Activated CD8-positive, alpha-beta T cell treated with anti-CD3 and anti-CD28 coated beads for 36 hours (primary cell): ENCODE results near the gene MTUS2. TPM values are rescaled to one million over a fixed set of nuclear protein-coding genes. Genes with fewer than 3 reads are reported as not detected.

ENCODE experiments used
- ATAC-seq: fragments of 200-7000 bp; cut with Tn5 transposase; one replicate; pipeline ENCODE4 v1.10.0; 2021; ENCODE audit warnings: mild to moderate bottlenecking, moderate library complexity
- CTCF ChIA-PET: fragments of 350-600 bp; sonication (Branson Sonifier 250); formaldehyde crosslinking; loops from one replicate; lab custom pipeline; 2021; ENCODE audit warnings: antibody characterized with exemption; lab: Charles Lee
- POLR2A ChIA-PET: fragments of 350-600 bp; sonication (Branson Sonifier 250); formaldehyde crosslinking; loops from one replicate; lab custom pipeline; 2021; ENCODE audit warnings: antibody characterized with exemption; lab: Charles Lee
- DNase-seq: peaks from one replicate; pipeline ENCODE4 v3.0.0-alpha.2; 2020
- H3K27ac Mint-ChIP-seq: one replicate; pipeline ENCODE4 v1.8.0; 2021; ENCODE audit warnings: mild to moderate bottlenecking, mixed read lengths
- H3K27me3 Mint-ChIP-seq: one replicate; pipeline ENCODE4 v1.8.0; 2021; ENCODE audit warnings: mixed read lengths
- H3K36me3 Mint-ChIP-seq: one replicate; pipeline ENCODE4 v1.8.0; 2021; ENCODE audit warnings: low read depth, mixed read lengths
- H3K4me1 Mint-ChIP-seq: one replicate; pipeline ENCODE4 v1.8.0; 2021; ENCODE audit warnings: low read depth, mixed read lengths
- H3K4me3 Mint-ChIP-seq: one replicate; pipeline ENCODE4 v1.8.0; 2021; ENCODE audit warnings: mild to moderate bottlenecking, moderate library complexity, mixed read lengths
- H3K9me3 Mint-ChIP-seq: one replicate; pipeline ENCODE4 v1.8.0; 2021; ENCODE audit warnings: mixed read lengths
- intact Hi-C: fragments of 100-400 bp; cut with micrococcal nuclease; formaldehyde crosslinking; loops from one replicate; pipeline ENCODE4 v1.10.0; 2022
- total RNA-seq, 2 experiments: library from RNA; stranded (reverse); gene quantifications; one replicate each; pipeline ENCODE4 v1.2.3, GENCODE V29; 2021
- TF ChIP-seq, protein P1 (sequence below): fragments of 200-600 bp; IDR thresholded peaks from one replicate; pipeline ENCODE4 v1.8.0; 2022; ENCODE audit warnings: antibody characterized with exemption, mild to moderate bottlenecking

The MTUS2 gene
- total RNA-seq, 2 experiments from 2014 or later = not detected

DNA sequence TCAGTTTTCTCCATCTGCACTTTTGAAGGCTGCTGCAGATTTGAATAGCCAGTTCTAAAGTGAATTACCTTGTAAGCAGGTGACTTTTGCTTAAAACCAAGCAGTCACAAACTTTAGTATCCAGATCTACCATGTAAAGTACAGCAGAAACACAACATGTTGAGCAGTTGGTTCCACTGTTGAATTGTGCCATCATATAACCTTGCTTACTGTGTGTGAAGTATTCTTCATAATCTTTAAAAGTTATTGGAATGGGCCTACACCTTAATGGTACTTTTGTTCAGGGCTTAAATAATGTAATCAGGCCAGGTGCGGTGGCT, 23.2 kb upstream of the MTUS2 start:
- no peak overlapping the region for H3K27ac Mint-ChIP-seq
- no peaks in the 10 kb centered on the region for H3K9me3 Mint-ChIP-seq
- intact Hi-C loops = loop anchor here (5.0 to 10.0 kb wide), 2 partner anchors 112 to 475 kb away; no protein-coding TSS in a partner anchor
- peaks cover 10% of the 10 kb centered on the region for H3K27me3 Mint-ChIP-seq
- ChIA-PET CTCF (interaction anchor here (0.6 to 3.4 kb wide), 15 partner anchors 10 to 967 kb away, joined by 3 to 21 read pairs (median 3); no protein-coding TSS in a partner anchor), POLR2A (interaction anchor here (0.6 kb wide), 1 partner anchor 628 kb away, joined by 3 read pairs; no protein-coding TSS in a partner anchor)
- no peaks in the 10 kb centered on the region for H3K36me3 Mint-ChIP-seq
- ATAC-seq (no peak), DNase-seq (no peak)
- H3K4me1 Mint-ChIP-seq = no peaks in the 10 kb centered on the region
- TF ChIP-seq, protein P1, sequence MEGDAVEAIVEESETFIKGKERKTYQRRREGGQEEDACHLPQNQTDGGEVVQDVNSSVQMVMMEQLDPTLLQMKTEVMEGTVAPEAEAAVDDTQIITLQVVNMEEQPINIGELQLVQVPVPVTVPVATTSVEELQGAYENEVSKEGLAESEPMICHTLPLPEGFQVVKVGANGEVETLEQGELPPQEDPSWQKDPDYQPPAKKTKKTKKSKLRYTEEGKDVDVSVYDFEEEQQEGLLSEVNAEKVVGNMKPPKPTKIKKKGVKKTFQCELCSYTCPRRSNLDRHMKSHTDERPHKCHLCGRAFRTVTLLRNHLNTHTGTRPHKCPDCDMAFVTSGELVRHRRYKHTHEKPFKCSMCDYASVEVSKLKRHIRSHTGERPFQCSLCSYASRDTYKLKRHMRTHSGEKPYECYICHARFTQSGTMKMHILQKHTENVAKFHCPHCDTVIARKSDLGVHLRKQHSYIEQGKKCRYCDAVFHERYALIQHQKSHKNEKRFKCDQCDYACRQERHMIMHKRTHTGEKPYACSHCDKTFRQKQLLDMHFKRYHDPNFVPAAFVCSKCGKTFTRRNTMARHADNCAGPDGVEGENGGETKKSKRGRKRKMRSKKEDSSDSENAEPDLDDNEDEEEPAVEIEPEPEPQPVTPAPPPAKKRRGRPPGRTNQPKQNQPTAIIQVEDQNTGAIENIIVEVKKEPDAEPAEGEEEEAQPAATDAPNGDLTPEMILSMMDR = no peak
- H3K4me3 Mint-ChIP-seq = no peak overlapping the region

DNA sequence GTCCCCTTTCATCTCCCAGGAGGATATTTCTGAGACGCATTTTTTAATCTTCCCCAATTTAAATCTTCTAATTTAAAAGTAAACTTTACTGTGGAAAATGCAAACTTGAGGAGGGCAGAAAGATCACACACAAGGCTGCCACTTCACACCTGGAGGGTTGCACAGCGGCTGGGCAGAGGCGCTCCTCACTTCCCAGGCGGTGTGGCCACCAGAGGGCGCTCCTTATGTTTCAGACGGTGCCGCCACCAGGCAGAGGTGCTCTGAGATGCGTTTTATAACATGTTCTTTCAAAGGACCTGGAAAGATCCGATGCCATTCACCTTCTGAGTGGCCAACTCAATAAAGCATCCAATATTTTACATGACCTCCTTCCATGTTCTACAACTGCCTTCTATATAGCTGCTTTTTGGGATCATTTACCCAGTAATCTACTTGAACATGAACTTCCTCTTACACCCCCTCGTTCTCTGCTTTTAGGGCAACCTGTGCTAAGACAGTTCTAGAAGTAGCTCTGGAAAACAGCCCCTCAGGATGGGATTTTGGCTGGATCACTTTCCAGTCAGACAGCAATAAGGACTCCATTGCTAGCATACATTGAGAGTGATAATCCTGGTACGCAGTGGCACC, 14.8 kb upstream of the MTUS2 start:
- ATAC-seq (no peak), DNase-seq (peak; percentile 68)
- H3K27ac Mint-ChIP-seq = no peak overlapping the region
- no peaks in the 10 kb centered on the region for H3K36me3 Mint-ChIP-seq
- H3K4me3 Mint-ChIP-seq = no peak overlapping the region
- intact Hi-C loops = no loop called here
- no peaks in the 10 kb centered on the region for H3K4me1 Mint-ChIP-seq
- POLR2A ChIA-PET = no interaction called here
- CTCF ChIA-PET = interaction anchor here (0.7 to 1.0 kb wide), 3 partner anchors 10 to 38 kb away, joined by 3 read pairs; no protein-coding TSS in a partner anchor
- peaks cover 14% of the 10 kb centered on the region for H3K9me3 Mint-ChIP-seq
- TF ChIP-seq, protein P1 = peak; percentile 56
- peaks cover 6% of the 10 kb centered on the region for H3K27me3 Mint-ChIP-seq

DNA sequence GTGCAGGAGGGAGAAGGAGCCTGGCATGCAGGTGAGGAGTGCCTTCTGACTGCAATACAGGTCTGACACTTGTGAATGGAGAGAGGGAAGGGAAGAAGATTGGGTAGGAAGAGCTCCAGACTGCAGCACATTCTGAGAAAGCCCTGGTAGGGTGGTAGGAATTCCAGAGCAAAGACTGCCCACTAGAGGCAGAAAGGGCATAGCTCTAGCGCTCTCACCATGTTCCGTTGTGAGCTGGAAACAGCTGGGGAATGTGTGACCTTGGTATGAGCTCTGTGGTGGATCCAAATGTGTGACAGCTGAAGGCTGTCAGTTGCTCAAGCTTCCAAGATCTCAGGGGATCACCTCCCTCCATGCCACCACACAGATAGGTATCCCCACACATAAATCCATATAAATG, 2.9 kb upstream of the MTUS2 start:
- intact Hi-C loops = loop anchor here (10.0 kb wide), 1 partner anchor 548 kb away; no protein-coding TSS in a partner anchor
- Mint-ChIP-seq H3K36me3 (no peaks in the 10 kb centered on the region), H3K4me1 (peaks cover 2% of the 10 kb centered on the region), H3K4me3 (no peak overlapping the region), H3K27me3 (peaks cover 36% of the 10 kb centered on the region), H3K9me3 (no peaks in the 10 kb centered on the region), H3K27ac (no peak overlapping the region)
- ATAC-seq (no peak), DNase-seq (no peak)
- ChIA-PET POLR2A (no interaction called here), CTCF (no interaction called here)
- TF ChIP-seq, protein P1 = no peak

DNA sequence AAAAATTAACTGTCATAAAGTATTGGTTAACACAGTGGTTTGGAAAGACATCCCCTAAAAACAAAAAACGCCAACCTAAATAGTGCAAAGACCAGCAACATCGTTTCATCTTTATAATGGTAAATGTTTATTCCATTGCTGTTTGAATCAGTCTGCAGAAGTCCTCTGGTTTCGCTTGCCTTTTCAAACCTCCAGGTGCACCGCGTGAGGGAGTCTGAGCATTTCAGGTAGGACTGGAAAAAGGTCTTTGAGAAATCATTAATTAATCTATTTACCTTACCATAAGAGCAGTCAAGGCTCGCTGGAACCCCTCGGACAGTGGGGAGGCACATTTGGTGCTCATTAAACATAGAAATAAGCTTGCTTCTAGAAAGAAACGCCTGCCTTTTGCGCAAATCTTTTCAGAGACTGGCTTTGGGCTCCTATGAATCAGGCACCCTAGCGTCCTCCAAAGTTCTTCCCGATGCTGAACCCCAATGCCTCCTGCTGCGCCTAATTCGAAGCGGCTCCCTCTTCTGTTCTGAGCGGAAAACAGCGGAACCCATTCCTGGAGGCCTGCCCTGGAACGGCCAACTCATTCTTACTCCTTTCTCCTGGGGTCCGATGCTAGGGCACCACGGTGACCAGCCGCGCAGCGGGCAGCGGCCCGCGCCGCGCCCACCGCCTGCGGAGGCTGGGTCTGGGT, 951 bp upstream of the MTUS2 start:
- TF ChIP-seq, protein P1 = no peak
- no peak overlapping the region for H3K27ac Mint-ChIP-seq
- H3K4me1 Mint-ChIP-seq = peaks cover 2% of the 10 kb centered on the region
- CTCF ChIA-PET = interaction anchor here (0.9 to 1.8 kb wide), 10 partner anchors 10 to 546 kb away, joined by 3 to 6 read pairs (median 3); no protein-coding TSS in a partner anchor
- H3K9me3 Mint-ChIP-seq = peaks cover 3% of the 10 kb centered on the region
- no peak for DNase-seq
- no peaks in the 10 kb centered on the region for H3K36me3 Mint-ChIP-seq
- ATAC-seq = no peak
- peaks cover 51% of the 10 kb centered on the region for H3K27me3 Mint-ChIP-seq
- POLR2A ChIA-PET = no interaction called here
- intact Hi-C loops = loop anchor here (10.0 kb wide), 1 partner anchor 546 kb away; no protein-coding TSS in a partner anchor
- H3K4me3 Mint-ChIP-seq = no peak overlapping the region

DNA sequence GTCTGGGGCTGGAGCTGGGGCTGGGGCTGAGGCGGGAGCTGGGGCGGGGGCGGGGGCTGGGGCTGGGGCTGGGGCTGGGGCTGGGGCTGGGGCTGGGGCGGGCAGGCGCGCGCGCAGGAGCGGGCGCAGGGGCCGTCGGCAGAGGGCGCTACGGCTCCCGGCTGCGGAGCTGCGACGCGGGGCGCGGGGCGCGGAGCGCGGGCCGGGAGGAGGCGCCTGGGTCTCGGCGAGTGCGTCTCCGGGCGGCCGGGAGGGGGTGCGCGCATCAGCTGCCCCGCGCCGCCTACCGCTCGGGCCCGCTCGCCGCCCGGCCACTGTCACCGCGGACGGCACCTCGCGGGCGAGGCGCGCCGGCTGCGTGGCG, 422 bp upstream of the MTUS2 start:
- H3K36me3 Mint-ChIP-seq = no peaks in the 10 kb centered on the region

More for the DNA sequence above, 422 bp upstream of the MTUS2 start:
- Mint-ChIP-seq H3K27ac (no peak overlapping the region), H3K27me3 (peaks cover 53% of the 10 kb centered on the region), H3K4me1 (peaks cover 2% of the 10 kb centered on the region), H3K9me3 (peaks cover 3% of the 10 kb centered on the region), H3K4me3 (no peak overlapping the region)
- TF ChIP-seq, protein P1 = no peak
- intact Hi-C loops = loop anchor here (10.0 kb wide), 1 partner anchor 545 kb away; no protein-coding TSS in a partner anchor
- CTCF ChIA-PET = interaction anchor here (0.9 to 1.8 kb wide), 10 partner anchors 9 to 545 kb away, joined by 3 to 6 read pairs (median 3); no protein-coding TSS in a partner anchor
- DNase-seq (peak; percentile 53), ATAC-seq (peak; percentile 87)
- POLR2A ChIA-PET = no interaction called here
